Hepatocyte (in vitro differentiated cells): ENCODE results near the gene RBM28. TPM values are rescaled to one million over a fixed set of nuclear protein-coding genes. Genes with fewer than 3 reads are reported as not detected.
"Not testable (repeated sequence)": the region's sequence is repeated elsewhere in the genome, so short reads cannot be mapped to it uniquely, and the experiment has no call there.

Source experiments
- DNase-seq: peaks from one replicate; pipeline ENCODE4 v3.0.0-alpha.2; 2016; ENCODE audit warnings: low spot score
- H2AFZ ChIP-seq: fragments of 200-600 bp; sonication (generic); 2 replicates; pipeline ENCODE4 v1.6.0; 2016; ENCODE audit warnings: antibody characterized with exemption, mild to moderate bottlenecking
- H3K27ac ChIP-seq: fragments of 200-600 bp; sonication (generic); 2 replicates; pipeline ENCODE4 v1.5.1; 2016; ENCODE audit warnings: mild to moderate bottlenecking
- H3K27me3 ChIP-seq: fragments of 200-600 bp; sonication (generic); 2 replicates; pipeline ENCODE4 v1.6.1; 2016
- H3K36me3 ChIP-seq: fragments of 200-600 bp; sonication (generic); replicated peaks from 2 replicates; pipeline ENCODE4 v1.5.1; 2016; ENCODE audit warnings: low read depth; ENCODE audit not compliant: insufficient read depth
- H3K4me1 ChIP-seq: fragments of 200-600 bp; sonication (generic); 2 replicates; pipeline ENCODE4 v1.5.1; 2016; ENCODE audit warnings: mild to moderate bottlenecking, moderate library complexity; ENCODE audit not compliant: insufficient read depth
- H3K4me2 ChIP-seq: fragments of 200-600 bp; sonication (generic); 2 replicates; pipeline ENCODE4 v1.6.0; 2016
- H3K4me3 ChIP-seq: fragments of 200-600 bp; sonication (generic); 2 replicates; pipeline ENCODE4 v1.5.1; 2016; ENCODE audit warnings: mild to moderate bottlenecking
- H3K79me2 ChIP-seq: fragments of 200-600 bp; sonication (generic); 2 replicates; pipeline ENCODE4 v1.6.0; 2017; ENCODE audit warnings: mild to moderate bottlenecking
- H3K9me2 ChIP-seq: fragments of 200-600 bp; sonication (generic); replicated peaks from 2 replicates; pipeline ENCODE4 v1.6.0; 2017; ENCODE audit warnings: mild to moderate bottlenecking; ENCODE audit not compliant: insufficient read depth
- H3K9me3 ChIP-seq: fragments of 200-600 bp; sonication (generic); 2 replicates; pipeline ENCODE4 v1.5.1; 2016; ENCODE audit warnings: low read depth, mild to moderate bottlenecking
- H4K20me1 ChIP-seq: fragments of 200-600 bp; sonication (generic); 2 replicates; pipeline ENCODE4 v1.6.0; 2016; ENCODE audit warnings: mild to moderate bottlenecking; ENCODE audit not compliant: insufficient read depth, poor library complexity, severe bottlenecking
- EZH2 ChIP-seq: fragments of 200-600 bp; sonication (generic); IDR thresholded peaks from 2 replicates; pipeline ENCODE4 v1.6.1; 2016; ENCODE audit warnings: antibody characterized with exemption, mild to moderate bottlenecking, borderline replicate concordance
- EZH2phosphoT487 ChIP-seq: fragments of 200-600 bp; sonication (generic); IDR thresholded peaks from one replicate; pipeline ENCODE4 v1.6.1; 2018; ENCODE audit warnings: antibody characterized with exemption, mild to moderate bottlenecking, low read depth, moderate library complexity; ENCODE audit not compliant: unreplicated experiment, severe bottlenecking
- WGBS: methylation state at CpG from one replicate; pipeline ENCODE4 v1.1.6; 2016; ENCODE audit warnings: low lambda C conversion rate; ENCODE audit errors: missing lambda C conversion rate; 5-methylcytosine and 5-hydroxymethylcytosine counted together
- polyA plus RNA-seq: library from polyadenylated mRNA; unstranded; fragments of >200 nt; fragmentation: Nextera tagmentation; extraction: Ambion mirVana; gene quantifications from 2 replicates; pipeline ENCODE4 v1.2.1, GENCODE V29; 2016
- total RNA-seq: library from RNA; depleted of rRNA; stranded (reverse); fragments of >200 nt; gene quantifications from 2 replicates; pipeline ENCODE4 v1.2.3, GENCODE V29; 2014
- TF ChIP-seq, protein P1 (sequence below): fragments of 200-600 bp; sonication (generic); IDR thresholded peaks from 2 replicates; pipeline ENCODE4 v1.5.1; 2016; ENCODE audit warnings: antibody characterized with exemption, mild to moderate bottlenecking; ENCODE audit not compliant: poor library complexity

RBM28 gene
- total and polyA plus RNA-seq, 2 experiments from 2014 or later: 19.3 to 26.4 TPM

DNA sequence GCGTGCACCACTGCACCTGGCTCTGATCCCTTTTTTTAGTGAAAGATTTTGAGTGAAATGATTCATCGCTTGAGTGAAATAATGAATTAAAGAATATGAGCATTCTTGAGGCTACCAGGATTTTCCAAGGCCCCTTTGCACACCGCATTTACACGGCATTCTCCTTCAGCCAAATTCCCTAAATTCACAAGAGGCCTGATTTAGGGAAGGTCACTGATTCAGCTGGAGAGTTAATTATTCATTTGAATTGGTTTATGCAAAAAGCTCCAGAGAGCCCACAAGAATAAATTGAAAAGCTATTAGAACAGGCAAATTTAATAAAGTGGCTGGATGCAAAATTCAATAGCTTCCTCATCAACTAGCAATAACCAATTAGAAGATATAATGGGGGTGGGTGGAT is 56.2 kb downstream of the RBM28 start:
- no peaks in the 10 kb centered on the region for H3K9me3 ChIP-seq
- no peak for DNase-seq
- no peak overlapping the region for H3K4me2 ChIP-seq
- no peak overlapping the region for H2AFZ ChIP-seq
- 94% methylated on average over 4 of the region's 4 CpGs for WGBS
- no peak for TF ChIP-seq EZH2
- no peaks in the 10 kb centered on the region for H3K4me1 ChIP-seq
- no peaks in the 10 kb centered on the region for H3K79me2 ChIP-seq
- no peaks in the 10 kb centered on the region for H3K36me3 ChIP-seq
- H3K27me3 ChIP-seq: no peaks in the 10 kb centered on the region
- H3K4me3 ChIP-seq: no peak overlapping the region
- H3K9me2 ChIP-seq: no peaks in the 10 kb centered on the region
- H4K20me1 ChIP-seq: no peaks in the 10 kb centered on the region
- no peak overlapping the region for H3K27ac ChIP-seq

DNA sequence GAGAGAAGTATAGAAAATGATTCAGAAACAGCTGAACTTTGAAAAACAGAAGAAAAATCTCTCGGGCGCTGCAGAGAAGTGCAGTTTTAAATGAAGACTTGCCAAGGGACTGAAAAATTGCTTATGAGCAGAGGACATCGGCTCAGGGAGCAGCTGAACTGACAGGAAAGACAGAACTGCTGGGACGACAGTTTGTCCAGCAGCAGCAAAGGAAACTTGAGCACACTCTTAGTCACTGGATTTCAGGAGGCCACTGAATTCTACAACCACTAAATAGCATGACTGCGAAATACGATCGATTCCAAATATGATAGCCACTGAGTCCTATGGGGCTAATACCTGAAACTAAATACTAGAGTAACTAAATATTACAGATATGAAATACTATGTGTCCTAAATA is 59.6 kb downstream of the RBM28 start:
- TF ChIP-seq EZH2phosphoT487 (no peak), EZH2 (no peak)
- TF ChIP-seq, protein P1, sequence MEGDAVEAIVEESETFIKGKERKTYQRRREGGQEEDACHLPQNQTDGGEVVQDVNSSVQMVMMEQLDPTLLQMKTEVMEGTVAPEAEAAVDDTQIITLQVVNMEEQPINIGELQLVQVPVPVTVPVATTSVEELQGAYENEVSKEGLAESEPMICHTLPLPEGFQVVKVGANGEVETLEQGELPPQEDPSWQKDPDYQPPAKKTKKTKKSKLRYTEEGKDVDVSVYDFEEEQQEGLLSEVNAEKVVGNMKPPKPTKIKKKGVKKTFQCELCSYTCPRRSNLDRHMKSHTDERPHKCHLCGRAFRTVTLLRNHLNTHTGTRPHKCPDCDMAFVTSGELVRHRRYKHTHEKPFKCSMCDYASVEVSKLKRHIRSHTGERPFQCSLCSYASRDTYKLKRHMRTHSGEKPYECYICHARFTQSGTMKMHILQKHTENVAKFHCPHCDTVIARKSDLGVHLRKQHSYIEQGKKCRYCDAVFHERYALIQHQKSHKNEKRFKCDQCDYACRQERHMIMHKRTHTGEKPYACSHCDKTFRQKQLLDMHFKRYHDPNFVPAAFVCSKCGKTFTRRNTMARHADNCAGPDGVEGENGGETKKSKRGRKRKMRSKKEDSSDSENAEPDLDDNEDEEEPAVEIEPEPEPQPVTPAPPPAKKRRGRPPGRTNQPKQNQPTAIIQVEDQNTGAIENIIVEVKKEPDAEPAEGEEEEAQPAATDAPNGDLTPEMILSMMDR: no peak
- H3K4me3 ChIP-seq: no peak overlapping the region
- 94% methylated on average over 7 of the region's 7 CpGs for WGBS
- H3K9me2 ChIP-seq: no peaks in the 10 kb centered on the region
- no peak overlapping the region for H2AFZ ChIP-seq
- peaks cover 4% of the 10 kb centered on the region for H3K9me3 ChIP-seq
- H3K4me2 ChIP-seq: no peak overlapping the region
- no peaks in the 10 kb centered on the region for H4K20me1 ChIP-seq
- no peaks in the 10 kb centered on the region for H3K36me3 ChIP-seq
- no peak overlapping the region for H3K27ac ChIP-seq
- DNase-seq: no peak
- no peaks in the 10 kb centered on the region for H3K4me1 ChIP-seq
- no peaks in the 10 kb centered on the region for H3K27me3 ChIP-seq
- no peaks in the 10 kb centered on the region for H3K79me2 ChIP-seq

DNA sequence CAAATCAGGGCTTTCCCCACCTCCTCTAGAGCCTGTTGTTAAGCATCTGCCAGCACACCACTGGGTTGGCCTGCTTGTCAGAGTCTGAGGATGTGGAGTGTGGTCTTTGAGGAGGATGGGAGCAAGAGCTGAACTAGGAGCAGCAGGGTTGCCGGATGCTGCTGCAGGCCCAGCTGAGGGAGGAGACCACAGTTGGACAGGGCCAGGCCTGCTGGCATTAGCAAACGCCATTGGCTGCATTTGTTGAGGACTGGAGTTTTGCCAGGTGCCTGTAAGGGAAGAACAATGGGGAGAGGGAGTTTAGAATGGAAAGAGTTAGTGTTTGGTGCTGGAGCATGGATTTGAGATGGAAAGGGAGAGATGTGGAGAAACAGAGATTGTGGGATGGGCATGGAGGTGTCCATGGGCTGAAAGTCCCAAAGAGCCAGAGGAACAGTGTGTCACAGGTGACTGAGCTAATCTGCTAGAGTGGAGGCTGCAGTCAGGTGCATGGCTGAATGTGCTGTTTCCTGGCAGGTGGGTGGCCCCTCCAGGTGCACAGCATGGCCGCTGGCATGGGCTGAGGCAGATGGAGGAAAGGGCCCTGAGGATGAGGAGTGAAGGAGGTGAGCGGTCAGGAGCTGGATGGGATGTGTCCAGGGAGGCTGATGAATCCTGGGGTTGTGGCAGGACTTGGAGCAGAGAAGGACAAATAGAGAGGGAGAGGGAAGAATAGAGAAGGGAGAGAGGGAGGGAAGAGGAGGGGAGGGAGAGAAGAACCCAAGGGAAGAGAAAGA is 61.9 kb downstream of the RBM28 start:
- no peaks in the 10 kb centered on the region for H3K79me2 ChIP-seq
- peaks cover 4% of the 10 kb centered on the region for H3K9me3 ChIP-seq
- DNase-seq: no peak
- no peak overlapping the region for H3K4me3 ChIP-seq
- no peaks in the 10 kb centered on the region for H4K20me1 ChIP-seq
- H2AFZ ChIP-seq: no peak overlapping the region
- H3K36me3 ChIP-seq: no peaks in the 10 kb centered on the region
- no peaks in the 10 kb centered on the region for H3K9me2 ChIP-seq
- WGBS: 93% methylated on average over 4 of the region's 4 CpGs
- TF ChIP-seq, protein P1: no peak
- TF ChIP-seq EZH2 (no peak), EZH2phosphoT487 (no peak)
- no peak overlapping the region for H3K27ac ChIP-seq
- H3K27me3 ChIP-seq: no peaks in the 10 kb centered on the region
- H3K4me2 ChIP-seq: no peak overlapping the region
- H3K4me1 ChIP-seq: no peaks in the 10 kb centered on the region

DNA sequence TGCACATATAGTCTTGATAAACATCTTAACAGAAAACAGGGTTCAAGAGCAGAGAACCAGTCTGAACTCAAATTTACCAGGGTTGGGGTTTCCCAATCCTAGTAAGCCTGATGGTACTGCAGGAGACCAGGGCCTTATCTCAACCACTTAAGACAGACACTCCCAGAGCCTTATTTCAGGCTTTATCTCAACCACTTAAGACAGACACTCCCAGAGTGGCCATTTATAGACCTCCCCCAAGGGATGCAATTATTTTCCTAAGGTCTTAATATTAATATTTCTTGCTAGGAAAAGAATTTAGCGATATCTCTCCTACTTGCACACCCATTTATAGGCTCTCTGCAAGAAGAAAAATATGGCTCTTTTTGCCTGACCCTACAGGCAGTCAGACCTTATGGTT is 63.3 kb downstream of the RBM28 start:
- H3K9me3 ChIP-seq, H3K9me2 ChIP-seq, H3K79me2 ChIP-seq, H4K20me1 ChIP-seq, H2AFZ ChIP-seq, H3K4me3 ChIP-seq, H3K4me1 ChIP-seq, H3K27ac ChIP-seq, H3K27me3 ChIP-seq, DNase-seq, H3K4me2 ChIP-seq, H3K36me3 ChIP-seq: not testable (repeated sequence)
- WGBS: 100% methylated on average over 1 of the region's 1 CpG
